ENCODE data around the gene ASCL1. TPM values are rescaled to one million over a fixed set of nuclear protein-coding genes. Genes with fewer than 3 reads are reported as not detected.

ASCL1 gene
- polyA plus RNA-seq (ENCODE audit: insufficient read length in 4 of 4): under 1 TPM in 3 of 4 donors, not detected in 1; 0.07 to 0.18 (median 0.16) TPM

DNA sequence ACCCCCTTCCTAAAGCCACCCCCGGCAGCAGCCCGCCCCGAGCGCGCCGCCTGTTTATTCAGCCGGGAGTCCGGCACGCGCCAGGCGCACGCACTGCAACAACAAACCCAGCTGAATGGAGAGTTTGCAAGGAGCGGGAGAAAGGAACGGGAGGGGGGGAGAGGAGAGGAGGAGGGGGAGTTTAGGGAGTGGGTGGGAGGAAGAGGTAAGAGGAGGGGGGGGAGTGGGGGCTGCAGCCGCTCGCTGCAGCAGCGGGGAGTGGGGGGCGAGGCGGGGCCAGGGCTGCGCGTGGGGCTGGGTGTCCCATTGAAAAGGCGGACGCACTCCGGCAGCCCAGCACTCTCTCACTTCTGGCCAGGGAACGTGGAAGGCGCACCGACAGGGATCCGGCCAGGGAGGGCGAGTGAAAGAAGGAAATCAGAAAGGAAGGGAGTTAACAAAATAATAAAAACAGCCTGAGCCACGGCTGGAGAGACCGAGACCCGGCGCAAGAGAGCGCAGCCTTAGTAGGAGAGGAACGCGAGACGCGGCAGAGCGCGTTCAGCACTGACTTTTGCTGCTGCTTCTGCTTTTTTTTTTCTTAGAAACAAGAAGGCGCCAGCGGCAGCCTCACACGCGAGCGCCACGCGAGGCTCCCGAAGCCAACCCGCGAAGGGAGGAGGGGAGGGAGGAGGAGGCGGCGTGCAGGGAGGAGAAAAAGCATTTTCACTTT lies at the start of gene ASCL1:
Gene ASCL1, plus strand, starts transcription at position 336 of the 712 bp plus-strand sequence. CDS start 571 bp downstream, outside the sequence.
- no peak for DNase-seq (ENCODE audit: low read depth in 4 of 4, low spot score in 3 of 4)

DNA sequence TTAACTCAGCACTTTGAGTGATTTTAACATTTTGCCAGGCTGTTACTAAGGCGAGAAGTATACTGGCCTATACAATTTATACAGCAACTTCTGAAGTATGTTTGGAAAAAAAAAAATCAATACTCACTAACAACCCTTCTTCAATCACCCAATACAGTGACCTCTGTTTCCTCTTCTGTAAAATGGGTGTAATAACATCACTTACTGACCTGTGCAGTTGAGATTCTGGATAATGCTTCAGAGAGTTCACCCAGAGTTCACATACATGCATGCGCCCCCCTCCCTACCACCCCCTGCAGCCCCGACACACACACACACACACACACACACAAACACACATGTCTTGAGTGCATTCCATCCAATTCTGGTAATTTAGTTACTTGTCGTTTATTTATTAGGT lies 49.6 kb upstream of the ASCL1 start:
- DNase-seq (ENCODE audit: low read depth in 4 of 4, low spot score in 3 of 4): no peak

DNA sequence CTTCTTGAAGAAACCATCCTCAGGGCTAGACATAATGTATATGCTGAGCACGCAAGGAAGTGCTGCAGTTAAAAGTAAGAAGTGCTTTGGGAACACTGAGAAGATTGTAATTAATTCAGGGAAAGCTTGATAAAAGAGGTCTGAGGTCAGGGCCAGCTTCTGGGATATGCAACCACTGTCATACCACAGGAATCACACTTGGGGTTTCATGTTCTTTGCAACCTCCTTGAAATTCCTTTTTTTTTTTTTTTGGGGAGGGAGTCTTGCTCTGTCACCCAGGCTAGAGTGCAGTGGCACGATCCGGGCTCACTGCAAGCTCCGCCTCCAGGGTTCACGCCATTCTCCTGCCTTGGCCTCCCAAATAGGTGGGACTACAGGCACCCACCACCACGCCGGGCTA lies 47.3 kb upstream of the ASCL1 start:
- DNase-seq (ENCODE audit: low read depth in 4 of 4, low spot score in 3 of 4): no peak

DNA sequence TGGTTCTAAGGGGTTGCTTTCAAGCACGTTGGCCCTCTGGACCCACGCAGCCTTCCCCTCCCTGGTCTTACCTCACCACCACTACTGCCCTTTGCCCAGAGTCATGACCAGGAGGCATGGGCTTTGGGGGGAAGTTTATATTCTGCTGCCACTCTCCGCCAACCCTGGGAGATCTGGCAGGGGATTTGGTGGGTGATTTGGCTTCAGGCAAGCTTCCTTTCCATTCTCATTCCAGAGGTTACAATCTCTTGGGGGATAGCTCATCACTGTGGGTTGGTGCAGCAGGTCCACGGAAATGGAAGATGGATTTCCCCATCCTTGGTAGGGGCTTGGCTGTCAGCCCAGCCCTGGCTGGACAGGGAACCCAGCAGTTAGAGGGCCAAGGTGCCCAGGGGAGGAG lies 46.7 kb upstream of the ASCL1 start:
- no peak for DNase-seq (ENCODE audit: low read depth in 4 of 4, low spot score in 3 of 4)

DNA sequence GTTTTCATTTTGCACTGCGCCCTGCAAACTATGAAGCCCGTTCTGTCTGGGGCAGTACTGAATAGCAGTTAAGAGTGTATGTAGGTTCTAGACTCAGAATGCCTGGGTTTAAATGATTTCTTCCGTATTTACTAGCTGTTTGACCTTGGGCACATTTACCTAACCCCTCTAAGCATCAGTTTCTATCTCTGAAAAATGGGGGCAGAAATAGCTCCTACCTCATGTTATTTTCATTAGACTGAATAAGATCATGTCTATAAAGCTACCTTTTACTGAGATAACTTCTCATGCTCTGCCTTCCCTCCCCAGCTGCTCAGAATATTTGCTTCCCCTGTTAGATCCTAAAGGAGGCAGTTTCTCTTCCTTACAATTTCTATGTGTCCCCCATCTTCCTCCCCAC lies 46.2 kb upstream of the ASCL1 start:
- DNase-seq (ENCODE audit: low read depth in 4 of 4, low spot score in 3 of 4): no peak

DNA sequence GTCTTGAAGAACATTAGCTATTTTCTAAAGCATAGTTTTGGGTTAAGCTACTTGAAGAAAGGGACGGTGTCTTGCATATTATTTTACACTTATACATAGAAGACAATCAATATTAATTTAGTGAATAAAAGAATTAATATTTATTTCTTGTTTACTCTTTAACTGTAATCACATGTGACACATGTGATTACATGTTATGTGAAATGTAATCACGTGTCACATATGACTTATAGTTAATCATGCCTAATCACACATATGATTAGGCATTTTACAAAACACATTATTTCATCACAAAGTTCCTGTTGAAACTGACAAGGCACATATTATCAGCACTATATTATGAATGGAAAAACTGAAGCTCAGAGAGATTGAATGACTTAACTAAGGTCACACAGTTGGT lies 45.2 kb upstream of the ASCL1 start:
- no peak for DNase-seq (ENCODE audit: low read depth in 4 of 4, low spot score in 3 of 4)

DNA sequence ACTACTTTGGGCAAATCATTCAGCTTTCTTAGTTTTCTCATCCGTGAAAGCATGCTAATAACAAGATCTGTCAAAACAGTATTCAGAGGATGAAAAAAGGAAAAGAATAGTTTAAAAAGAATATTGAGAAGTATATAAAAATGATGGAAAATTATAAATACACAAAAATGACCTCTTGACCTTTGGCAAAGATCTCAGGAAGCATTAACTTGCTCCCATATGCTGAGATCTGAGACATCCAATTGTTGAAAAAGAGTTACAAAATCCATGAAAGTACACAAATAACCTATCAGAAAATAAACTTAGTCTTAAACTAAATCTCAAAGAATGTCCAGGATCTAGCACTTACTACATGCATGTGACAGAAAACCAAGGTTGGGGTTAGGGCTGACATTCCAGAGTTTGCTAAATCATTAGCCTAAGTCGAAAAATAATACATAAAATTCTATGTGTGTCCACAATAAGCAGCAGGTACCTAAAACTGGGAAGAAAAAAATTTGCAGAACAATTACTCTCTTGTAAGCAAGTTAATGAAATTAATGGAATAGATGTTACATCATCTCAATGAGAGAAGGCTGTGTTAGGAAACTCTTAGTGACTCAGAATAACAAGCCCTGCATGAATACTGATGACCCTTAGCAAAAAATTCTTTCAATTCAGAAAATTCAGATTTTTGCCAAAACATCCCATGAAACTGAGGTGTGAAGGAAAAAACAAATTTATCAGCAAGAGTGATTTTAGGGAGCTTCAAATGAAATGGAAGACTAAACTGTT lies 43.8 kb upstream of the ASCL1 start:
- no peak for DNase-seq (ENCODE audit: low read depth in 4 of 4, low spot score in 3 of 4)

DNA sequence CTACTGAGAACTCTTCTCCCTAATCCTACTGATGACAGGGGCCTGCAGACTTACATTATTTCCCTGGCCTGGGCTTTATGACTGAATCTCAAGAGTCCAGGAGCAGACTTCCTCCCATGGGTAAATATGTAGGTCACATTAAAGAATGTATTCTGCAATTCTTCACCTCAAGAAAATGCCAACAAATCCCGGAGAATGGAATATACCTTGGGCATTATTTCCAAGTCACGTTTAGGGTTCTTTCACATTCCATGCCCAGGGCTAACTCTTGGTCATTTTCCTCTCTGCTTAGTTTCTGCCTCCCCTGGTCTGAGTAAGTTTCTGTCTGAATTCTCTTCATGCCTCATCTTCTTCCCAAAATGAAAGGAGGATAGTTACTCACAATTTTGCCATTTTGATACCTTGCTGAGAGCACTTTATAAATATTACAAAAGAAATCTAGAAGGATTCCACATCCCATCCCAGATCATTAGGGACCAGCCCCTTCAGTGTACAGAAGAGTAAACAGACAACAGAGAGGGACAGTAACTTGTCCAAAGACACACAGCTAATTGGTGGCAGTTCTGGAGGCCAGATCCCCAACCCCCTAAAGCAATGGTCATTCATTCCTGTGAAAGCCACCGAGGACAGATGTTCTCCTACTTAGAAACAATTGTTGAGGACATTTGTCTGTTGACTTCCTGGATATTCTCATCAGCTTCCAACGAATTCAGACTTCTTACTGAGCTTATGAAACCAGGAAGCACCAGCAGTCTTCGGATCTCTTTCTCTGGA lies 41.0 kb upstream of the ASCL1 start:
- no peak for DNase-seq (ENCODE audit: low read depth in 4 of 4, low spot score in 3 of 4)

DNA sequence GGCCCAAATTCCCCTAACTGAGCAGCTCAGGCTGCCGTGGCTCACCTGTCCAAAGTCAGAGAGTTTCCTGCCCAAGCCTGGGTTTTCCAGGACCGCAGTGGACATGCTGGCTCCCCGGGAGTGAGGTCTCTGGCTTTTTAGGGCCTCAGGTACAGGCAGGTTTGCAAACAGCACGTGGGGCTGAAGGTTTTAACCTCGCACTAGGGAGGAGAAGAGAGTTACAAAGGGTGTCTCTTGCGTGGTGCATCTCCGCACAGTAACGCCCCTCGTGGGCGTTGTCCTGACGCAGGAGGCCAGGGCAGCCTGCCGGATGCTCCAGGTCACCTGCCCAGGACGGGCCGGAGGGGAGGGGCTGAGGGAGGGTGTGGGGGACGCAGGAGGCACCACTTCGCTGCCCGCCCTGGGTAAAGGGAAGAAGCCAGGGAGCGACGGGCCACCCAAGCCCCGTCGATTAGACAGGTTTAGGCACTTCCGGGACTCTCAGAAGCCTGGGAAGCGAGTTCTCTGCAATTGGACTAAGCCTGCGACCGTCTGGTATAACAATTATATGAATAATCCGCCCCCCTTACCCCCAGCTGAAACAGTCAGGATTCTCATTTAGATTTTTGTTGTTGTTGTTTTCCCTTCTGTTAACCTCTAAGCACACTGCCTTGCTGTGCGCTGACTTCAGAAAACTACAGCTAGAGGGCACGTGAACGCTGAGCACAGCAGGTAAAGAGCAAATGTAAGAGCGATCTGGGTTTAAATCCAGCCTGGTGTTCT lies 40.3 kb upstream of the ASCL1 start, which contains the start of gene PAH:
Gene PAH, minus strand, starts transcription at position 219 of the 762 bp plus-strand sequence. Its CDS starts 114 bp downstream, at position 105.
- DNase-seq (ENCODE audit: low read depth in 4 of 4, low spot score in 3 of 4): no peak

DNA sequence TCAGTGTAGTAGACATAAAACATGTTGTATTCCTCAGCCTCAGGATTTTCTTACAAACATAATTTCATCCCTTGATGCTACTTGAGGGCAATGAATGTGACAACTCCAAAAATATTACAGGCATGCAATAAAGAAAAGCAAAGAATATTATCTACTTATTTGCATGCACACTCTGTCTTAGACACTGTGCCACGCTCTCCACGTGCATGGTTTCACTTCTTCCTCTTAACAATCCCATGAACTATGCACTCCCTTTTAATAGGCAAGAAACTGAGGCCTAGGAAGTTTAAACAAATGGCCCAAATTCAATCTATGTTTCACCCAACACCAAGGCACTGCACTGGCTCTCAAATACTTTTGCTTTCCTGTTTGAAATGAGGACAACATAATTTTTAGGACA lies 38.6 kb upstream of the ASCL1 start:
- no peak for DNase-seq (ENCODE audit: low read depth in 4 of 4, low spot score in 3 of 4)

DNA sequence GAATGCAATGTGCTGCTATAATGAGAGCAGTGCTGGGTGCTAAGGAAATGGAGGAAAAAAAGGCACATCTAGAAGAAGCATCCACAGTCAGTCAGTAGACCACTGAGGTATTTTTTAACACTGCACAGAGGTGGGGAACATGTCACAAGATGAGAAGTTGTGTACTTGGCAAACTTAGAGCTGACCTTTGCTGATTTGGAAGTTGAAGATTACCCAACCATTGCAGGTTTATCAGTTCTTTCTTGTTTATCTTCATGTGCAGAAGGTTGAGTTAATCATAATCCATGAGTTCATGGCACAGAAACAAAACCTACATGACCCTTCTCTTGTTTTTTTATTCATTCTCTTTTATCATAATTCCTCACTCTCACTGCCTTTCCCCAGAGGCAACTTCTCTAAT lies 37.2 kb upstream of the ASCL1 start:
- no peak for DNase-seq (ENCODE audit: low read depth in 4 of 4, low spot score in 3 of 4)

DNA sequence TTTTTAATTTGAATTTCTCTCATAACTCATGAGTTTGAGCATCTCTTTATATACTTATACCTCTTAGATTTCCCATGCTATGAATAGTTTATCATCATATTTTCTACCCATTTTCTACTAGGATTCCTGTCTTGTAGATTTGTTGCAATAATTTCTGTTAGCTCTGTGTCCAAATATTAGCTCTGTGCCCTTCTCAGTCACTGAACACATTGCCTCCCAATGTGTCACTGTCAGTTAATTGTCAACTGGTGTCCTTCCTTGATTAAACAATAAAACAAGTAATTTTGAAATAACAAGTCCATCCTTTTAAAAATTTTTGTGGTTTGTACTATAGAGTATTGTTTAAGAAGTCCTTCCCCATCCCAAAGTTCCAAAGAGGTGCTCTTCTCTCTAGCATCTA lies 36.2 kb upstream of the ASCL1 start:
- DNase-seq (ENCODE audit: low read depth in 4 of 4, low spot score in 3 of 4): no peak

DNA sequence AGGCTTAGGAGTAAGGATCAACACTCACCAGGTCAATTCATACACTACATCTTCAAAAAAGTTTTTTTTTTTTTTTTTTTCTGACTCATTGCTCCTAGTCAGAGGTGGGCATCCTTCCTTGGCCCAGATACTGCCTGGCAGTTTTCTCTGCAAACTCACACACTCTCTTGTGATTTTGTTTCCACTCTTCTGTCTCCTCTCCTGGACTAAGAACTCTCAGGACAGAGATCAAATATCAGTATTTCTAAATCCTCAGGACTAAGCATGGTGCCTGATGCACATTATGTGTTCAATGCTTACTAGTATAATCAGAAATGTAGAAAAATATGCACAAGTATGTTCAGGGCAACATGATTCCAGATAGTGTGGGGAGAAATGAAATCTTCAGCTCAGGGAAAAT lies 30.3 kb upstream of the ASCL1 start:
- DNase-seq (ENCODE audit: low read depth in 4 of 4, low spot score in 3 of 4): no peak

DNA sequence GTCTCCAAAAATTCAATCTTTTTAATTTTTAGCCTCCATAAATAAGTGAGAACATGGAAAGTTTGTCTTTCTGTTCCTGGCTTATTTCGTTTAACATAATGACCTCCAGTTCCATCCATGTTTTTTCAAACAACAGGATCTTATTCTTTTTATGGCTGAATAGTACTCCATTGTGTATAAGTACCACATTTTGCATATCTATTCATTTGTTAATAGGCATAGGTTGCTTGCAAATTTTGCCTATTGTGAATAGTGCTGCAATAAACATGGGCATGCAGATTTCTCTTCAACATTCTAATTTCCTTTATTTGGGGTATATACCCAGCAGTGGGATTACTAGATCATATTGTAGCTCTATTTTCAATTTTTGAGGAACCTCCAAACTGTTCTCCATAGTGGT lies 24.3 kb upstream of the ASCL1 start:
- no peak for DNase-seq (ENCODE audit: low read depth in 4 of 4, low spot score in 3 of 4)

DNA sequence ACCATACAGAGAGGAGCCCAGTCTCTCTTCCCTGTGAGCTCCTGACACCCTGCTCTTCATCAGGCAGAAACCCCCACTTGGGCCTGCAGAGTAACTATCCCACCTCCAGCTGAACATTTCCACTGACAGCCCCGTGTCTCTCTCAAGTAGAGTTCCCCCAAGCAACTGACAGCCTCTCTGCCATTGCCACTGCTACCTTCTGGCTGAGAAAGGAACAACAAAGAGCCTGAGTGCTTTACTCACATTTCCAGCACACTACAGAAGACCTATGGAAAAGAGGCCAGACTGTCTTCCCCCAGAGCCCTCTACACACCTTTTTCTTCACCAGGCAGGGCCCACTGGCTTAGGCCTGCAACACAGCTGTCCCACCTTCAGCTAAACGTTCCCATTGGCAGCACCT lies 18.4 kb upstream of the ASCL1 start:
- DNase-seq (ENCODE audit: low read depth in 4 of 4, low spot score in 3 of 4): no peak

DNA sequence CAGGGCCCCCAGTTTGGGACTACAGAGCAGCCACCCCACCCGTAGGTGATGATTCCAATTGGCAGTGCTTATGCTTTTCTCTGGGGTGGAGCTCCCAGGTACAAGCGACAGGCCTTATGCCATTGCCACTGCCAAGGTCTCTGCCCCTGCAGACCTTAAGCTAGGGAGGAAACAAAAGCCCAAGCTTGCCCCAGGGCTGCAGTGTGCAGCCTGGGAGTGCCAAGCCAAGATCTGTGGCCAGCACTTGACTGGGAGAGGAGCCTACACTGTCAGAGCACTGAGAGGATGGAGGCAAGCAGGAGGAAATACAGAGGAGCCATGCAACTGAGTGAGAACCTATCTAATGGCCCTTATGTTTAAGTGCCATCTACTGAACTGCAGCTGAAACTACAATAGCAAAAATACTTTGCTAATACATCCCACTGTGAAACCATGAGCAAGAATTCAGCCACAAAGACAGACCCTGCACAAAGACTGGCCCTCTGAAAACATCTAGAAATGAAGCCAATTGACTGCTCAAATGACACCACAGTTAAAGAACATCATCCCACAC lies 17.7 kb upstream of the ASCL1 start:
- no peak for DNase-seq (ENCODE audit: low read depth in 4 of 4, low spot score in 3 of 4)

DNA sequence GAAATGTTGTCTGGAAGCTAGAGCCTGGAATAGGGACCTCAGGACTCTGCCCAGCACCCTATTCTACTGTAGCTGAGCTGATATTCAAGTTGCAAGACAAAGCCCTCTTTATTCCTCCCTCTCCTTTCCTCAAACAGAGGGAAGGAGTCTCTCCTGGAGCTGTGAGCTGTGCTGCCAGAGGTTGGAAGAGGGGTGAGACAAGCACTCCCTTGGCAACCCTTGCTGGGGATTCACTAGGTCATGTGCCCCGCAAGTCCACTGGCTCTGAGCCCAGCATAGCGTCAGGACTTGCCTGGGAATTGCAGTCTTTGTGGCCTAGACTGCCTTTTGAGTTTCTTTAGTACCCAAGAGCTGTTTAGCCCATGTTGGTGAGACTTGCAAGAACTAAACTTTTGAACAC lies 11.4 kb upstream of the ASCL1 start:
- no peak for DNase-seq (ENCODE audit: low read depth in 4 of 4, low spot score in 3 of 4)

DNA sequence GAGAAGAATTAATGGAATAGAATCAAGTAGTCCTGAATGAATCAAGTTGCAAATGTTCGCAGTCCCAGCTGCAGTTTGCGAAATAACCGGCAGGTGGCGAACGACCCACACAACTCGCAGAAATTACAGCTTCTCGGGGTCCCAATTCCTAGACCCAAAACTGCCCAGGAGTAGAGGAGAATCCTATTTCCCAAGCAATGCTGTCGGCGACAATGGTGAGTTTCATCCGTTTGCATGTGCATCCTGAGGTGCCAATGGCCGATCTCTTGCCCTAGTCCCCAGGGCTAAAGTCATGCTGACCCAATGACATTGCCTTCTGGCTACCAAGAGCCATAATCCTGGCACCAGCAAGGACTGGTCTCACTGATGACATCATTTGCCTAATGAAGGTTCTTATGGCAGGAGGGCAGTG lies 8.5 kb upstream of the ASCL1 start:
- DNase-seq (ENCODE audit: low read depth in 4 of 4, low spot score in 3 of 4): no peak

DNA sequence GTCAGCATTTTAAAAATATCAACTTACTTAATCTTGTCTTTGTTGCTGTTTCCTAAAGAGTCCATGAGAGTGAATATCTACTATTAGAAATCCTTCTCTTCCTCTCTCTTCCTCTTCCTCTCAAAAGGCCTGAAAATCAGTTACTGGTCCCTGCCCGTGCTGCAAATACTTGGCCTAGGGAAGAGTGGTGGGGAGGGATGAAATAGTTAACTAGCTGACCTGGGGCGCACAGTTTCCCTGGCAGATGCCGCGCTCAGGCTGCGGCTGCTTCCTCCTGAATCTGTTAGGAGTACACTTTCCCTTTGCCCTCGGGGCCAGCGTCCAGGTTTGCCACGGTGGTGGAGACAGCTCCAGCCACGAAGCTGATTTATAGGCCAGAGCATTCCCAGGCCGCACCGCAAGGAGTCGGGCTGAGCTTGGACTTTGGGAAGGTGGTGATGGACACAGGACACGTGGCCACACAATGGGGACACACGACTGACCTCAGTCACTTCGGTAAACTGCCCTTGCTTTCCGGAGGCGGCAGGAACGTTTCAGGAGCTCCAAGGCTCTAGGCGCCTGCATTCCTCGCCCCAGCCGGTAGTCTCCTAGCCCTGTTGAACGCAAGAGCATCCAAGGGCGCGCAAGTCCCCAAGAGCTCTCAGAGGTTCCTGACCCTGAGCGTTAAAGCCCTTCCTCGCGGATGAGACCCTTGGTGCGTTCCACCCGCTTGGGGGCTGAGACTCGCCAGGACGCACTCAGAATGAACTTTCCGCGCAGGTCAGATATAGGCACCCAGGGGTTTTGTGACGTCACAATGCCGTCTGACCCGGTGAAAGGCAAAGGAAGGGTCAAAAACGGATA lies 7.1 kb upstream of the ASCL1 start:
- no peak for DNase-seq (ENCODE audit: low read depth in 4 of 4, low spot score in 3 of 4)
